Hematopoietic multipotent progenitor cell treated with erythropoietin and hydrocortisone succinate and interleukin-3 and kit ligand, for 4 days (in vitro differentiated cells): ENCODE measurements around the gene STC2.
"Not testable (repeated sequence)": the region's sequence is repeated elsewhere in the genome, so short reads cannot be mapped to it uniquely, and the experiment has no call there.

Experiments used
- DNase-seq: peaks from one replicate; pipeline ENCODE4 v3.0.0-alpha.2; 2015

Gene STC2

GRCh38 chr5:173293817-173294672 lies 34.2 kb downstream of the STC2 start:
- DNase-seq = peak; percentile 84

GRCh38 chr5:173291722-173292658 lies 36.2 kb downstream of the STC2 start:
- no peak for DNase-seq

- DNase-seq = no peak
Observed at GRCh38 chr5:173290477-173291131, 37.6 kb downstream of the STC2 start.

- no peak for DNase-seq
Observed at GRCh38 chr5:173289372-173289771, 38.8 kb downstream of the STC2 start.

GRCh38 chr5:173288632-173289031 lies 39.6 kb downstream of the STC2 start:
- no peak for DNase-seq

GRCh38 chr5:173287086-173287485 lies 41.1 kb downstream of the STC2 start:
- DNase-seq = no peak

- not testable (repeated sequence) for DNase-seq
Observed at GRCh38 chr5:173284343-173284958, 43.8 kb downstream of the STC2 start.

- DNase-seq = peak; percentile 82
Observed at GRCh38 chr5:173283318-173284288, 44.6 kb downstream of the STC2 start.

GRCh38 chr5:173282916-173283315 lies 45.3 kb downstream of the STC2 start:
- no peak for DNase-seq

- peak; percentile 48 for DNase-seq
Observed at GRCh38 chr5:173281910-173282309, 46.3 kb downstream of the STC2 start.

- no peak for DNase-seq
Observed at GRCh38 chr5:173279166-173279565, 49.0 kb downstream of the STC2 start.

GRCh38 chr5:173278641-173279040 lies 49.6 kb downstream of the STC2 start:
- DNase-seq = no peak

GRCh38 chr5:173278172-173278571 lies 50.0 kb downstream of the STC2 start:
- DNase-seq = no peak

GRCh38 chr5:173274771-173275170 lies 53.4 kb downstream of the STC2 start:
- DNase-seq = no peak

- no peak for DNase-seq
Observed at GRCh38 chr5:173271419-173271818, 56.8 kb downstream of the STC2 start.

GRCh38 chr5:173268750-173269432 lies 59.3 kb downstream of the STC2 start:
- DNase-seq = no peak

GRCh38 chr5:173265433-173265832 lies 62.8 kb downstream of the STC2 start:
- DNase-seq = no peak
